Erythroblast (primary cell): ENCODE measurements around the gene KCNF1.

Source experiments
- GATA1 ChIP-seq: IDR thresholded peaks from 2 replicates; pipeline ENCODE4 v1.6.1; 2011; ENCODE audit warnings: low read depth, mild to moderate bottlenecking, control low read depth, low read length, moderate library complexity
- POLR2A ChIP-seq: IDR thresholded peaks from 2 replicates; pipeline ENCODE4 v1.6.1; 2011; ENCODE audit warnings: mild to moderate bottlenecking, low read length

- TF ChIP-seq POLR2A (no peak), GATA1 (no peak)
Observed at GRCh38 chr2:10918661-10919409, 7.1 kb downstream of the KCNF1 start.
